DOHH2 (cell line): ENCODE data around the gene RABGAP1L.

Source experiments
- H3F3A ChIP-seq: fragments of 200-600 bp; sonication (generic), shearing (Covaris generic); 2 replicates; pipeline ENCODE4 v1.6.0; 2016; ENCODE audit warnings: antibody characterized with exemption, mild to moderate bottlenecking; ENCODE audit not compliant: control insufficient read depth, insufficient read depth
- H3K27ac ChIP-seq: fragments of 200-600 bp; sonication (generic); 2 replicates; pipeline ENCODE4 v1.5.1; 2014; ENCODE audit warnings: low read depth, mild to moderate bottlenecking, low read length, moderate library complexity
- H3K27me3 ChIP-seq: fragments of 200-600 bp; sonication (generic); 2 replicates; pipeline ENCODE4 v1.6.1; 2014; ENCODE audit warnings: mild to moderate bottlenecking, low read length, mixed read lengths; ENCODE audit not compliant: control insufficient read depth
- H3K36me3 ChIP-seq: fragments of 200-600 bp; sonication (generic); 2 replicates; pipeline ENCODE4 v1.6.1; 2014; ENCODE audit warnings: mild to moderate bottlenecking, low read length, moderate library complexity, mixed read lengths; ENCODE audit not compliant: control insufficient read depth
- H3K4me1 ChIP-seq: fragments of 200-600 bp; sonication (generic); 2 replicates; pipeline ENCODE4 v1.6.1; 2014; ENCODE audit warnings: mild to moderate bottlenecking, low read length, mixed read lengths; ENCODE audit not compliant: control insufficient read depth
- H3K4me2 ChIP-seq: fragments of 200-600 bp; sonication (generic); 2 replicates; pipeline ENCODE4 v1.6.0; 2014; ENCODE audit warnings: mild to moderate bottlenecking, low read length, moderate library complexity
- H3K4me3 ChIP-seq: fragments of 200-600 bp; sonication (generic); 2 replicates; pipeline ENCODE4 v1.5.1; 2014; ENCODE audit warnings: mild to moderate bottlenecking, low read length, mixed read lengths
- H3K79me2 ChIP-seq: fragments of 200-600 bp; sonication (generic); 2 replicates; pipeline ENCODE4 v1.6.1; 2014; ENCODE audit warnings: mild to moderate bottlenecking, low read length, mixed read lengths; ENCODE audit not compliant: control insufficient read depth
- H3K9me2 ChIP-seq: fragments of 200-600 bp; sonication (generic); replicated peaks from 2 replicates; pipeline ENCODE4 v1.6.1; 2014; ENCODE audit warnings: mild to moderate bottlenecking, low read length, mixed read lengths; ENCODE audit not compliant: control insufficient read depth
- H3K9me3 ChIP-seq: fragments of 200-600 bp; sonication (generic); 2 replicates; pipeline ENCODE4 v1.6.1; 2014; ENCODE audit warnings: antibody characterized with exemption, low read length, mixed read lengths; ENCODE audit not compliant: control insufficient read depth, insufficient read depth
- H4K20me1 ChIP-seq: fragments of 200-600 bp; sonication (generic); 2 replicates; pipeline ENCODE4 v1.6.0; 2014; ENCODE audit warnings: low read depth, mild to moderate bottlenecking, antibody characterized with exemption, low read length, moderate library complexity; ENCODE audit not compliant: control insufficient read depth, insufficient read depth
- CTCF ChIP-seq: fragments of 200-600 bp; sonication (generic); IDR thresholded peaks from one replicate; pipeline ENCODE4 v1.5.1; 2014; ENCODE audit warnings: antibody characterized with exemption, mild to moderate bottlenecking, low read depth, low read length; ENCODE audit not compliant: poor library complexity, severe bottlenecking
- EZH2phosphoT487 ChIP-seq: fragments of 200-600 bp; sonication (generic); IDR thresholded peaks from 2 replicates; pipeline ENCODE4 v1.6.1; 2017; ENCODE audit warnings: borderline replicate concordance, mild to moderate bottlenecking, antibody characterized with exemption, low read length, moderate library complexity, mixed read lengths

The RABGAP1L gene

GRCh38 chr1:174166530-174167264 is 7.4 kb downstream of the RABGAP1L start:
- Histone ChIP-seq H3K27ac (peak overlapping the region; percentile 79), H3K79me2 (peaks cover 99% of the 10 kb centered on the region), H3K4me2 (peak overlapping the region; percentile 90), H3K9me3 (no peaks in the 10 kb centered on the region), H3K4me3 (peak overlapping the region; percentile 71), H3K4me1 (peaks cover 93% of the 10 kb centered on the region), H3K9me2 (no peaks in the 10 kb centered on the region), H3F3A (peaks cover 22% of the 10 kb centered on the region), H3K27me3 (no peaks in the 10 kb centered on the region), H3K36me3 (peaks cover 15% of the 10 kb centered on the region), H4K20me1 (no peaks in the 10 kb centered on the region)
- TF ChIP-seq EZH2phosphoT487: no peak
- TF ChIP-seq CTCF: no peak

GRCh38 chr1:174167265-174167803 is 8.0 kb downstream of the RABGAP1L start:
- Histone ChIP-seq H3F3A (peaks cover 22% of the 10 kb centered on the region), H3K27ac (peak overlapping the region; percentile 79), H3K27me3 (no peaks in the 10 kb centered on the region), H3K79me2 (peaks cover 98% of the 10 kb centered on the region), H4K20me1 (no peaks in the 10 kb centered on the region), H3K4me1 (peaks cover 91% of the 10 kb centered on the region), H3K9me3 (no peaks in the 10 kb centered on the region), H3K9me2 (no peaks in the 10 kb centered on the region), H3K36me3 (peaks cover 15% of the 10 kb centered on the region), H3K4me2 (peak overlapping the region; percentile 90), H3K4me3 (peak overlapping the region; percentile 71)
- no peak for TF ChIP-seq CTCF
- TF ChIP-seq EZH2phosphoT487: no peak

GRCh38 chr1:174169342-174169741 is 10.0 kb downstream of the RABGAP1L start:
- Histone ChIP-seq H3K9me3 (no peaks in the 10 kb centered on the region), H3F3A (peaks cover 22% of the 10 kb centered on the region), H3K36me3 (peaks cover 12% of the 10 kb centered on the region), H3K9me2 (no peaks in the 10 kb centered on the region), H4K20me1 (no peaks in the 10 kb centered on the region), H3K4me1 (peaks cover 92% of the 10 kb centered on the region), H3K4me3 (peak overlapping the region; percentile 71), H3K27ac (peak overlapping the region; percentile 79; the same call in 1 of the 2 replicates), H3K79me2 (peaks cover 99% of the 10 kb centered on the region), H3K4me2 (peak overlapping the region; percentile 90), H3K27me3 (no peaks in the 10 kb centered on the region)
- TF ChIP-seq CTCF: no peak
- no peak for TF ChIP-seq EZH2phosphoT487
